COR-L47 (cell line): ENCODE measurements around the gene CPXM1.
"Not testable (repeated sequence)": the region's sequence is repeated elsewhere in the genome, so short reads cannot be mapped to it uniquely, and the experiment has no call there.

Source experiments
- DNase-seq: peaks from one replicate; lab custom pipeline; 2025; lab: John Stamatoyannopoulos, UW

Gene CPXM1

DNA sequence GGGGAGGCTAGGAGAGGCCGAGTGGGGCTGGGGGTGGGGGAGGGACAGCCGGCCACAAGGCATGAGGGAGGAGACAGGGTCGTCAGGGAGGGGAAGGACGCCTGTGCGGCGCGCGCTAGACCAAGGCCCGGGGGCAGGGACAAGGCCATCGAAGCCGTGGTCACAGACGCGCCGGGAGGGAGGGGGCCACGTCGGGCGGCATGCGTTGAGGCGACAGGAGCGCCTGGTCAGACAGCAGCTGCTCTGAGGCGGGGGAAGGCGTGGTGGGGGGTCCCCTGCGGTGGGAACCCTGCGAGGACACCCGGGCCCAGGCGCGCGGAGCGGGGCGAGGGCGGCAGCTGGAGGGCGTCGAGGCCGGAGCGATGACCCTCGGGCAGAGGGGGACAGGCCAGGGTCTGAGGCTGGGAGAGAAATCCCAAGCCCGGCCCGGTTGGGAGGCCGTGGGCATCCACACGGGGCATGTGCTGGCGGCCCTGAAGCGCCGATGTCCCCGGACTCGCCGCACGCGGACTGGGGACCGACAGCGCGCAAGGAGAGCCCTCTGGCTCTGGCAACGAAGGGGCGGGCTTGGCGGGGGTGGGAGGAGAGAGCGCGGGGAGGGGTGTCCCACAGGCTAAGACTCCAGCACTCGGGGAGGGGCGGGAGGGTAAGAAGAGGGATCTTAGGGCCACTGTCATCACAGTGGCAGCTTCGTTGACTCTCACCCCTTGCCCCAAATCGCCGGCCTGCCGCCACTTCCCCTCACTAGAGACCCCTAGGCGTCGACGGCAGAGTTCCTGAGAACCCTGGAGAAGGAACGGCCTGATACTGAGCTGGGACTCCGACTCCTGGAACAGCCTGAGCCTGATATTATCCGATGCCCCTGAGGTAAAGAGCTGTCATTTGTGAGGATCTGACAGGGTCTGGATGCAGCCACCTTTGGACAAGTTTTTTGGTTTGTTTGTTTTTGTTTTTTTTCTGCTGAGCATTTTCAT, 20.8 kb upstream of the CPXM1 start:
- DNase-seq = no peak

DNA sequence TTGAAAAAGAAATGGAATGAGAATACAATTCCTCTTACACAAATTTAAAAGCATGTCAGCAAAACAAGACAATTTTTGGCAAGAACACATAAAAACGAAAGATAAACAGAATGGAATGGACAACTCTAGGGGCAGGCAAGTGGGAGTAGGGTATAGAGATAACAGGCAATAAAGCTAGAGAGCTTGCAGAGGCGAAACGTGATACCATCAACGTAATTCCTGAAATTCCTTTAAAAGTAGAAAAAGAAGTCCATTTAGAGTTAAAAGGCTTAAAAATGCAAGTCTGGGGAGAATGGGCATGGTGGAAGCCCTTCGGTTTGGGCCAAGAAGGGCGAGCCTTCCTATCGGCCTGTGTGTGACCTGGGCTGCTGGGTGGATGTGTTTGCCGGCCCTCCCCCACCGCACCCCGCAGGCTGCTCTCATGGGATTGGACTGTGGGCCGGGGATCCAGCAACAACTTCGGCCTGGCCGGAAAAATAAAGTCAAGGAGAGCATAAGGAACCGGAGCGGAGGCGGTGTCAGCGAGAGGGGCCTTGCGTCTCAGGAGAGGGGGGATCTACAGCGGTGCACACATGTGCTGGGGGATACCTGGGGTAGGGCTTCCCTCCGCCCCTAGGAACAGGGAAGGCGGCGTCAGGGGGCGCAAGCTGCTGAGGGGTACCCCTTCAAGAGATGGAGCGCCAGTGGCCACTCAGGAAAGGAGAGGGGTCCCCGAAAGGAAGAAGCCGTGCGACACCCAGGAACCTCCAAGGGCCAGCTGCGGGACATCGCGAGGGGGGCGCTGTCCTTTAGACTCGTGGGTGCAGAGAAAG, 19.9 kb upstream of the CPXM1 start:
- DNase-seq = no peak

DNA sequence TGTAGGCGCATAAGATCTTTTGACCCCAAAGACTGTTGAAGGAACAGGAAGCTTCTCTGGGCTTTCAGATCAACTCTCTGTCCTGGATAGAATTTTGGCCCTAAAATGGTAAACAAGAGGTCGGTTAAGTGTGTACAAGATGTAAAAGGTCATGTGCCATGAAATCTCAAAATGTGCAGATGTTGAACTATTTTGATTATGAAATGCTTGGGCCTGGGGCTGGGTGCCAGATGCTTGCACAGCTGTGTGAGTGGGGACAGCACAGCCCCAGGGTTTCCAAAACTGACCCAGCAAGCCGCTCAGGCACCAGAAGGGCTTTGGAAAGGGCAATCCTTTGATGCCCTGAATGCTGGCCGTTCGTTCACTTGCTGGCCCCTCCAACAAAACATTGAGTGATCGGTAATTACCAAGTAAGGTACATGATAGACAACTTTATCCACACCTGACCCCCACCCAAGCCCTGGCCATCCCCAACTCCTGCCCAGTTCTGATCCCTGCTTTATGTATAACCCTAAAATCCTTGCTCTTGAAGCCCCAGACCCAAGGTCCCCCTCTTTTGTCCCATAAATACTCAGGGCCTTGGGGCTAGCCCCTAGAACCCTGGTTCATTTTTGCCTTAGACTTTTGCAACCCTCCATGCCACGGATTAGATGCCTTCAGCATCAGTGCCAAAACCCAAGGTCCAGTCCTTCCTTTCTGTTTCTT, 17.6 kb upstream of the CPXM1 start:
- DNase-seq = no peak

DNA sequence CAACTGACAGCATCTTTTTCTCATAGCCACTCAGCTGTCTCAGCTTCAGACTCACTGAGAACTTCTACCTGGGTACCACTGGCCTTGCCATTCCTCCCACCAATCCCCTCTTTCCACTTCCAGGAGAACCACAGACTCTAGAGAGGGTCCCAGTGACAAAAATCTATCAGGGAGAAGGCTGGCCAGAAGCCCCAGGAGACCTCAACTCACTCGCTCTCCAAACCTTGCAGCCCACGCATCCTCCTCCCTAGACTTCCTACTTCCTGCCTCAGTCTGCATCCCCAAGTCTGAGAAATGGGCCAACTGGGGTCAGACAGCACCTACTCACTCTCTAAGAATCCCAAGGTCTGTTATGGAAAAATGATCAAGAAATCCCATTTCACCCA, 16.9 kb upstream of the CPXM1 start:
- DNase-seq = no peak

DNA sequence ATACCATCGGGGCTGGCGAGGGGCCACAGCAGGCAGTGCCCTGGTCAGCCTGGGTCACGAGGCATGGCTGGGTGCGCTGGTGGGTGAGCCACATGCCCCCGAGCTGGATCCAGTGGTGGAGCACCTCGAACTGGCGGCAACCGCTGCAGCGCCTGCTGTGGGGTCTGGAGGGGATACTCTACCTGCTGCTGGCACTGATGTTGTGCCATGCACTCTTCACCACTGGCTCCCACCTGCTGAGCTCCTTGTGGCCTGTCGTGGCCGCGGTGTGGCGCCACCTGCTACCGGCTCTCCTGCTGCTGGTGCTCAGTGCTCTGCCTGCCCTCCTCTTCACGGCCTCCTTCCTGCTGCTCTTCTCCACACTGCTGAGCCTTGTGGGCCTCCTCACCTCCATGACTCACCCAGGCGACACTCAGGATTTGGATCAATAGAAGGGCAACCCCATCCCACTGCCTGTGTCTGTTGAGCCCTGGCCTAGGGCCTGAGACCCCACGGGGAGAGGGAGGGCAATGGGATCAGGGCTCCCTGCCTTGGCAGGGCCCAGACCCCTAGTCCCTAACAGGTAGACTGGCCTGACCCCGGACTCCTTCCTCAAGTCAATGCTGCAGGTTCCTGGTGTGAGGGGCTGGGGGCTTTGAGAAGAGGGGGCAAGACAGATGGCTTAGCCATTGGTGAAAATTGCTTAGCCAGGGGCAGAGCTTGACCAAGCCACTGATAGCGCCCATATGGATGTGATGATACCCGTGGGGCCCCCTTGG, 16.3 kb upstream of the CPXM1 start:
- no peak for DNase-seq

DNA sequence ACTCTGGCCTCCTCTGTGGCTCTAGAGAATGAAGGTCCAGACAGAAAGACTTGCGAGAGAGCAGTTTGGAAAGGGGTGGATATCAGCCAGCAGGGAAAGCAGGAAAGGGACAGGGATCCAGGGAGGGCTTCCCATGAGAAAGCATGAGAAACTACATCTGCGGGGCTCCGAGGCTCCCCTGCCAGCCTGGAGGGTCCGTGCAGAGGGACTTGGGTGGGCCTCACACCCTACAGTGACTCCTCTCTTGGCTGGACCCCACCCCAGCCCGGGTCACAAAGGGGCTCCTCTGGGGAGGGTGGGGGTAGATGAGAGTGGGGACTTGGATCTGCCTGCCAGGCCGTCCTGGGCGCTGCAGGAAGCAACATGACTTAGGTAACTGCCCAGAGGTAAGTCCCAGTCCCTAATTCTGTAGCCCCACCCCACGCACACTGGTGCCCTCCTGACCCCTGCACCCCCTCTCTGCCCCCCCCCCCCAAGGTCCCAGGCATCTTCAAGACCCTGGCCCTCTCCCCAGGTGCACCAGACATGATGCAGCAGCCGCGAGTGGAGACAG, 15.7 kb upstream of the CPXM1 start, which contains the start of gene TMEM239:
TSS of gene TMEM239 (plus strand) at position 335 of the 553 bp plus-strand sequence. CDS start at position 526, 191 bp downstream.
- DNase-seq = no peak

DNA sequence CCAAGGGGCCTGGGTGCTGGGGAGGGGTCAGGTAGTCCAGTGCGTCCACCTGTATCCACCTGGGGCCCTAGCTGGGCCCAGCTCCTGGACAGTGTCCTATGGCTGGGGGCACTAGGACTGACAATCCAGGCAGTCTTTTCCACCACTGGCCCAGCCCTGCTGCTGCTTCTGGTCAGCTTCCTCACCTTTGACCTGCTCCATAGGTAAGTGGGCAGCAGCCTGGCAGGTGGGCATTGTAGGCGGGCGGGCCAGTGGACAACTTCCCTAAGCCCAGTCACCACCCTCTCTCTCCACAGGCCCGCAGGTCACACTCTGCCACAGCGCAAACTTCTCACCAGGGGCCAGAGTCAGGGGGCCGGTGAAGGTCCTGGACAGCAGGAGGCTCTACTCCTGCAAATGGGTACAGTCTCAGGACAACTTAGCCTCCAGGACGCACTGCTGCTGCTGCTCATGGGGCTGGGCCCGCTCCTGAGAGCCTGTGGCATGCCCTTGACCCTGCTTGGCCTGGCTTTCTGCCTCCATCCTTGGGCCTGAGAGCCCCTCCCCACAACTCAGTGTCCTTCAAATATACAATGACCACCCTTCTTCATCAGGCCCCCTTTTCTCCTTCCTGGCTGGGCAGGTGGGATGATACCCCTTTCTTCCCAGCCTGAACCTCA, 14.9 kb upstream of the CPXM1 start:
- no peak for DNase-seq

DNA sequence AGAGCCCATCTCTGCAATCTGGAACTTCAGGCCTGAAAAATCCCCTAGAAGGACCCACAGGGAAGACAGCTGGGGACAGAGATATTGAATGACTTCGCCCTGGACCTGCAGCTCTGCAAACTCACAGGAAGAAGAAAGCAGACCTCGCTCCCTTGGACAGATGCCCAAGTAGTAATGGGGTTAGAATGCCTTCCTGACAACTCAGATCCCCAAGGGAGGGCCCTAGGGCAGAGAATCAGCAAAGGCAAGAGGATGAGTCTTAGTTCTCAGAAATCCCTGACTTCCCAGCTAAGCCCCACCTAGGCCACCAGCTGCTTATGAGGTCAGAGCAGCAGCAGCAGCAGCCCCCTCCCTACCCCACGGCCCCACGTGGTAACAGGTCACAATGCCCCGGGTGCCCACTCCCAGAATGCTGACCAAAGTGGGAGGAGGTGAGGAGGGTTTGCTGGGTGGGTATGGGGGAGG, 14.2 kb upstream of the CPXM1 start, which contains the start of gene C20orf141:
TSS of gene C20orf141 (plus strand) at position 401 of the 465 bp plus-strand sequence. CDS start 198 bp downstream, outside the sequence.
- DNase-seq = no peak

DNA sequence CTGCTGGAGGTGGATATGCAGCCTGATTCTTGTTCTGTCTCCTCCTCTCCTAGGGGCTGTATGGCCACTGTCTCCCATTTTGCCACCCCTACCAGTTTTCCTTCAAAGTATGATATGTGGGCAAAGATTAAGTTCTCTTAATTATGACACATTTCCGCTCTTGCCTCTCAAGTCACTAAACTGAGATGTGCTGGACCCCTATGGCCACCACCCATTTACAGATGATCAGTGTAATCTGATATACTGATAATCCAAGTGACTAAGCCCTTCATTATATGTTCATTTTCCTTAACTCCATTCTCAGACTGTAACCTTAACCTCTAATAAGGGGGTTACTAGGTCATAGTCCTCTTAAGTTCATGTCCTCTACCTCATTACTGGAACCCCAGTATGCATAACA, 13.6 kb upstream of the CPXM1 start:
- no peak for DNase-seq

DNA sequence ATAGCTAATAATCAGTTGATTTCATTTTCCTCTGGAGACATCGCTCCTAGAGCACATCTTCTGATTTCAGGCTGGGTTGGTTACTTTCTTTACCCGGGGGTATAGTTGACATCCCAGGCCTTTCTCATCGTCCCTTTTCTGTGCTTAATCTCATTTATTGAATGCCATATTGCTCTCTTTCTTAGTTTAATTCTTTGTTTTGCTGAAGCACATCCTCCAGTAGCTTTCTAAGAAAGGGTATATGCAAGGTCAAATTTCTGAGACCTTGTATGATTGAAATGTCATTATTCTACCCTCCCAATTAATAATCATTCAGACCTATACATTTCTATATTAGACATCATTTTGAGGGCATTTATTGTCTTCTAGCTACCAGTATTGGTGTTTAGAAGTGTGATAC, 11.8 kb upstream of the CPXM1 start:
- DNase-seq = no peak

DNA sequence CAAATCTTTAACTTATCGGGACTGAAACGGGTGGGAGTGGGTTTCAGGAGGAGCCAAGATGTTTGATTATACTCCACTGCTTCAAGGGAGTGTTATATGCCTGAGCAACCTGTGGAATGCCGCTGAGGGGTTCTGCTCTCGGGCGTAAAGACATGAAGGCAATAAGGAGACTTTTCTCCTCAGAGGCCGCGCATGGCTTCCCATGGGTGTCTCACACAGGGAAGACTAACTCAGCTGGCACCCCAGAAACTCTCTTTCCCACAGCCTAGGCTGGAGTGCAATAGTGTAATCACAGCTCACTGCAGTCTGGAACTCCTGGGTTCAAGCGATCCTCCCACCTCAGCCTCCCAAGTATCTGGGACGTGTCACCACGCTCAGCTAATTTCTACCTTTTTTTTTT, 9.3 kb upstream of the CPXM1 start:
- no peak for DNase-seq

DNA sequence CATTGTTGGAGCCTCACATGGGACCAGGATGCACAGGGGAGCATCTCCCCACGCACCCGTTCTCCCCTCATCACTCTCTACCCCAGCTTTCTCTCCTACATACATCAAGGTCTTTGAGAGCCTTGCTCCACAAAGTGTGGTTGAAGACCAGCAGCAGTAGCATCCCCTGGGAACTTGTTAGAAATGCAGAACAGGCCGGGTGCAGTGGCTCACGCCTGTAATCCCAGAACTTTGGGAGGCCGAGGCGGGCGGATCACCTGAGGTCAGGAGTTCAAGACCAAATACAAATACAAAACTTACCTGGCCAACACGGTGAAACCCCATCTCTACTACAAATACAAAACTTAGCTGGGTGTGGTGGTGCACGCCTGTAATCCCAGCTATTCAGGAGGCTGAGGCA, 7.5 kb upstream of the CPXM1 start:
- DNase-seq = not testable (repeated sequence)

DNA sequence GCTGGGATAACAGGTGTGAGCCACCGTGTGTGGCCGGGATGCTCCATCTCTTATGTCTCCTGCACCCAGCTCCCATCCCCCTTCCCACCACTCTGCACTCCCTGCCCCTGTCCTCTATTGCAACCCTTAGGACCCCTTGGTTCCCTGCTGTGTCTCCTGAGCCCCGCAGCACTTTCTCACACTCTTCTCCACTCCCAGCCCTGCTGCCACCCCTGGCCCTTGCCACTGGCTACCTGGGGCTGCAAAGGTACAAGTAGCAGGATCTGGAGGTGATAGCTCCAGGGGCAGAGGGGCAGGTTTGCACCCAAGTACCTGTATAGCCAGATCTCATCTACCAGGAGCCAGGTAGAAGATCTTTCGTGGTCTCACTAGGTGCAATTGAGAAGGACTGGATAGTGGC, 6.6 kb upstream of the CPXM1 start:
- no peak for DNase-seq

DNA sequence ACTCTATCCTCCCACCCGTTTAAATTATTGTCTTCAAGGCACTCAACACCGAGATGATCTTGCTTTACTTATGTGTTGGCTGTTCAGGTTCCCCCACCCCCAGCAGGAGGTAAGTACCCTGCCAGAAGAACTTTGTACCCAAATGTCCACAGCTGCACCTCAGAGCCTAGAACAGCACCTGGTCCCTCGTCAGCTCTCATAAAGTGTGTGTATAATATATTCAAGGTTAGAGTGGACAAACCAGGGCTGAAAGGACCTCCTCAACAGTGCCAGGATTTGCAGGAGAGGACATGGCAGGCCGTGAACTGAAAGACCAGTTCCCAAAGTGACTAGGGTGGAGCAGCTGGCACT, 5.9 kb upstream of the CPXM1 start:
- DNase-seq = no peak

DNA sequence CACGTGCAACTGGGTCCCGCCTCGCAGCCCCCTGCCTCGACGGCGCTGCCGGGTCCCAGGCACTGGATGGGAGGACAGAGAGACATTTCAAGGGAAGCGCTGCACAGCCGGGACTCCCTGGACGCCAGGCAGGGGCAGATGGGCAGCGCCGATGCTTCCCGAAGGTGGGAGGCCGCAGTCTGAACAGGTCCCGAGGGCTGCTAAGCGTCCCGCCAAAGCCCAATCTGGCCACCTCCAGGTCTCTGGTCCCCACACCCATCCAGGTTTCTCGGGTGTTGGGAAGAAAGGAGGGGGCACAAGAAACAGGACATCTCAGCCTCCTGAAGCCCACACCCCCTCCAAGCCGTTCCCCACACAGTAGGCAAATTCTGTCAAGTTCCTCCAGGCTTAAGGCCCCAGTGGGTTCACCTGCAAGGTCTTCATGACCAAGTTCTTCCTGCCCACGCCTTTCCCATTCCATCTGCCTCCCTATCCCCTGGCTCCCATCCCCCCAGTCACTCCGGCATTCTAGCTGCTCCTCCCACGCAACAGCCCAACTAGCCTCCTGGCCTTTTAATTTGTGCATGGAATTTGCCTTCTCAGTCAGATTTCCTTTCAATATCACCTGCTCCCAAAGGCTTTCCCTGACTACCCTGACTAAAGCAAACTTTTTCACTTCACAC, 5.4 kb upstream of the CPXM1 start:
- no peak for DNase-seq

DNA sequence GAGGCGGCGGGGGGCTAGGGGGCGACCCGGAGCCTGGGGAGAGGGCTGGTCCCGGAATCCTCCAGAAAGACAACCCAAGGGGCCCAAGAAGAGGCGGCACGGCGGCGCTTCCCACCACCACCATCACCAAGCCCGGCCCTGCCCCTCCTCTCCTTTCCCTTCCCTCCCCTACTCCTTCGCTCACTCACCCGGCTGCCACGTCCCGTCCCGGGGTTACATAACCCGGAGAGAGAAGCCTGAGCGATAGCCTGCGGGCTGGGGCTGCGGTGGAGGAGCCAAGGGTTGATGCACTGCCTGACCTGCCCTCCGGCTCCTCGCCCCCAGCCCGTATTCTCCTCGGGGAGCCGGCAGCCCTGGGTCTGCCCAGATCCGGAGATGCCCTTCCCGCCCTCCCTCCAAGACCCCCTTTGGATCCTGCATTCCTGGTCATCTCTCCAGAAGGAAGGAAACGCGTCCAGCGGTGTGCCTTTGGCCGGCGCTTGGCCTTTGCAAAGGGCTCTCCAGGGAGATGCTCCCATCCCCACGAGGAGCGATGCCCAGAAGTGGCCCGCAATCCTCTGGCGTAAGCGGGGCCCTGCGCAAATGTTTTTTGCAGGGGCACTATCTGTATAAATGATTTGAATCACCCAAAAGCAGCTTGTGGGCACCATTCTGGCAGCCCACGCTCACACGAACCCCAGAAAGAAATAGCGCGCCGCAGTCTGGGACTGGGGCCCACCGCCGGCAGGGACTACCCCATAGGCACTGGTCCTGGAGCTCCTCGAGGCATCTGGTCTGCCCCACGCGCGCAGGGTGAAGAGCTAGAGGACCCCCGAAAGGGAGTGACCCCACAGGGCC, 4.6 kb upstream of the CPXM1 start:
- DNase-seq = no peak

DNA sequence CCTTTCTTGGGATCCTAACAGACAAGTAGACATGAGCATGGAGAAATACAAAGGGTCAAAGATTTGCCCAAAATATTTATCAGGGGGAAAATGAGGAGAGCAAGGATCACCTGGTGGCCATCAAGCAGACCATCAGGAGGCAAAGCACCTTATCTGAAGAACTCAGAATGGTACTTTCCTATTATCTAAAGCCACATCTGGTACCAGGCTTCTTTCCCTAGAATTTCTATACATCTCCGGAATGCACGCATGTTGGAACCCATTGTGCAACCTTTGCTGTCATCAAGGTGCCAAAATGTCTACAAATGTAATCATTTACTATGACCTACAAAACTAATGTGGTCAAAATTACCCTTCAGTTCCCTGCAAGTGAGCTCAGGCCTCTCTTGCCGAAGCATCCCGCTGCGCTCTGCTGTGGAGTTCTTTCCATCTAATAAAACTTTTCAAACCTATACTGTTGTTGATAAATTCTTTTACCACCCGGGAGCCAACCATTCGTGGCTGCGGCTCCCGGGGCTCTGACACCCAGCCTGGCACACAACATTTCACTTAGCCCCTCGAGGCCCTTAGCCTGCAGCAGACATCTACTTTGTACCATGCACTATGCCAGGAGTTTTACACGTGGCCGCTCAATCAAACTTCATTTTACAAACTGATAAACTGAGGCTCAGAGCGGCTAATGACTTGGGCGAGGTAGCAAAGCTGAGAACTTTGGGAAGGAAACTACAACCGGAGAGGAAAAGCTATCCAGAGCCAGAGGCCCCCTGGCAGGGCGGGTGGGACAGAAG, 3.8 kb upstream of the CPXM1 start:
- DNase-seq = no peak

DNA sequence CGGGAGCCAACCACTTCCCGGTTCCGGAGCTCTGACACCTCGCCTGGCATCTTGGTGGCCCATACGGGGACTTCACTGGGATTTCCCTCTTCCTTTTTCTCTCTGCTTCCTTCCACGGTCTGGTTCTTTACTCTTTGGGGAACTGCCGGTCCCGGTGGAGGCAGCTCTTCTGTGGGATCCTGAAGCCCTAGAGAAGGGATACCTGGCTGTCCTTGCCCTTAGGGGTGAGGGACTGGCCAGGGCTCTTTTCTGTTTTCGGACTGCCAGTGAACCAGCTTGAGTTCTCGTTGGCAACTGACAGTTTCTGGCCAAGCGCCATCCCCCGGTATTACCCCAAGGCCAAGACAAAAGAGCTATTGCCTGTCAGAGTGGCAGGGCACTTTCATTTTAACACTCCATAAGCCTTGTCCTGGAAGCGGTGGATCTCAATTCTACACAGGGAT, 880 bp upstream of the CPXM1 start:
- no peak for DNase-seq
